GM04503 (cell line): Measurements from ENCODE around the gene CD4.

ENCODE experiments used
- DNase-seq: peaks from one replicate; pipeline ENCODE4 v3.0.0-alpha.2; 2012; ENCODE audit warnings: low read depth

CD4 gene

DNA sequence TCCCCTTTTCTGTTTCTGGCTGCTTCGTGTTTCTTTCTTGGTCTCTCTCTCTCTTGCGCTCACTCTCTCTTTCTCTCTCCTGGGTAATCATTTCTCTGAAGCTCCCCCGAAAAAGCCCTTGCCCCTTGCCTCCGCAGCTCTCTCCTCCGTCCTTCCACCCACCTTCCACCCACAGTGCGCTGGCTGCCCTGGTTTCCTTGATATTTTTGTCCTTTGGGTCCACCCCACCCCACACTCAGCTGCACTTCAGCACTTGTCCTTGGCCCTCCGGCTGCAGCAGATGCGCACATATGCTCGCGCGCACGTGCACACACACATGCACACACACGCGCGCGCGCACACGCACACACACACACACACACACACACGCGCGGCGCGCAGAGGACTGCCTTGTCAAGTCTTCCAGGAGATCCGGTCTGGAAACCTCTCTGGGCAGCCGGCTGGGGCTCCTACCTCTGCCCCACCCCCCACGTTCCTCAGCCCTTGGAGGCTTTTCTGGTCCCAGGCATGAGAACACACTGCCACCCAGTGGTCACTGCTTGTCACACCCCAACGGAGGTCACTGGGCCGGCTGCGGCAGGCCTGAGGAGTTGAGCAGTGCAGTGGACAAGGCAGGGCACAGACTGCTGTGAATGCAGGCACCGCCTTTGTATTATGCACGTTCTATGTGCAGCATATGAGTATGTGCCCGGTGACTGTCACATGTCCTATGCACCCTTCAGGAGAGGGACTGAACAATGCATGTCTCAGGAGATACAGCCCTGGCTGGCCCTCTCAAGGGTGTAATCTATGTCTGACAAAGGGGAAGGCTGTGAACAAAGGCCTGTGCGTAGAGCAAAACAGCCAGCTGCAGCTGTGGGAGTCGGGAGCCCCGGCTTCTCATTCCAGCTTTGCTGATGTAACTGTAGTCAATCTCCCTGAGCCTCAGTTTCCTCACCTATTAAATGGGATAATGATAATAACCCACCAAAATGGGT is 10.5 kb upstream of the CD4 start:
- DNase-seq = peak; percentile 53

DNA sequence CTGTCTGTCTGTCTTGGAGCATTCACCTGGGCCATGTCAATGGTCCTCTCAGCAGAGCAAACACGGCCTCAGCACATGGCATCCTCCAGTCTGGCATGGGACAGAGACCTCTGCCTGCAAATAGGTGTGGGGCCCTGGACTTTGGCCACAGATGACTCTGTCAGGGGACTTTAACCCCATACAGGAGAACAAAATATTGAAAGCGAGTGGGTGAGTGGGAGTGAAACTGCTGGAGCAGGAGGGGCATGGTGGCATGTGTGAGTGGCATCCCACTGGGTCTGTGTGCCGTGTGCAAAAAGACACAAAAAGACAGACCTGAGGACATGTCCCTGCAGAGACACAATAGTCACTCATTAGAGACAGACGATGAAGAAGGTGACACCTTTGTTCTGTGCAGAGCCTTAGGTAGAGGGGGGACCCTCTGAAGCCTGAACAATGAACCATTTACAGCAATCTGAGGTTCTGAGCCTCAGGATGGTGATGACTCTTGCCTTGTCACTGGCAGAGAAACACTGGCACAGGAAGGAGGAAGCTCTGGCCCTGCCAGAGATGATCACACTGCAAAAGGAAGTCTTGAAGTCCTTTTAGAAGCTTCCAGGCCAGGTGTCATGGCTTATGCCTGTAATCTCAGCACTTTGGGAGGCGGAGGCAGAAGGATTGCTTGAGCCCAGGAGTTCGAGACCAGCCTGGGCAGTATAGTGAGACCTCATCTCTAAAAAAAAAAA is 9.5 kb upstream of the CD4 start:
- DNase-seq = no peak

DNA sequence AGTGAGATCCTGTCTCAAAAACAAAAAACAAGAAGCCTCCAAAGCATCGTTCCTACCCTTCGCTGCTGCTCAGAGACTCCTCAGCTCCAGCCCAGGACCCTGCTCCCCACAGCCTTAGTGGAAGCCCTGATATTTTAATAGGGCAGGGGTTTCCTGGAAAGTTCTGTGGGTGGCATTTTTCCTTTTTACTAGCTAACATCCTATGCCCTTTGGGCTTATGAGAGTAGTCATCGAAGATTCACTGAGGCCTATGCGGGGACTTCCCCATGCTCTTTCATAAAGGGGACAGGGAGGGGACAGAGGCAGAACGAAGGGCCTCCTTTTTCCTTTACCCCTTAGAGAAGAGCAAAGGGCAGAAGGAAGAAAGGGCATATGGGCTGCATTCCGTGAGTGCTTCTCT is 8.8 kb upstream of the CD4 start:
- DNase-seq = no peak

DNA sequence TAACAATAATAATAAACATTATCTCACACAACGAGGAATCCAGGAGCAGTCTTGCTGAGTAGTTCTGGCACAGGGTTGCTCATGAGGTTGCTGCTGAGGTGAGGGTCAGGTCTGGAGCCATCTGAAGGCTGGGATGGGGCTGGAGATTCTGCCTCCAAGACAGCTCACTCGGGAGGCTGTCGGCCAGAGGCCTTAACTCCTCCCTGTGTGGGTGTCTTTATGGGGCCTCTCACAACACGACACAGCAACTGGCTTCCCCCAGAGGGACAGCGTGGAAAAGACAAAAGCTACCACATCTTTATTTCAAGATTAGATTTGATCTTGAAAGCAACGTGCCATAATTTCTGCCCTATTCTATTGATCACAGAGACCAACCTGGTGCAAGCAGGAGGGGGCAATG is 7.2 kb upstream of the CD4 start:
- no peak for DNase-seq

DNA sequence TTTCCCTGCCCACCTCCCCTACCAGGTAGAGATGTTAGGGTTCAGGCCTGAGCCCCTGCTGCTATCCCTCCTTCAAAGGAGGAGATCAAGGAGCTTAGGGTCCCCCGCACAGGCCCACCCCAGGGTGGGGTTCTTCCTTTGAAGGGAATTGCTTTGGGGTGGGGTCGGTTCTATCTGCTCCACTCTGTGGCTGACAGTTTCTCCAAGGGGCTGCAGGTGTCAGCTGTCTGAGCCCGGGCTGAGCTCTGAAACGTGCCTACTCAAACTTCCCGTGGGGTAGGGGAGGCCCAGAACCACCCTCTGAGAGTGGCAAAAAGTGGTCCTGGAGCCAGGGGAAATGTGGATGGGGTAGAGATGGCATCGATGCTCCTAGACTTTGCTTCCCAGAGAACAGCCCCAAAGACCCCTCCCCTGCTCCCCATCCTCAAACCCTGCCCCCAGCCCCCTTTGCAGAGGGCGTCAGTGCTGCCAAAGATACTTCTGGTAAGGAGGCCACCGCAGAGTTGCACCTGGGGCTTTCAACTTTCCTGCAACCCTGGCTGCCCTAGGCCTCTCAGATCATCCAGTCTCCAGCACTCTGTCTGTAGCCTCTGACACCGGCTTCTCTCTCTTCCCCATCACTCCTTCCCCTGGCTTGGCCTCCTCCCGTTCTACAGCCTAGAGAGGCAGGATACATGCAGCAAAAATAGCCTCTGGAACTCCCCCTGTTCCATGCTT is 6.3 kb upstream of the CD4 start:
- DNase-seq = no peak

DNA sequence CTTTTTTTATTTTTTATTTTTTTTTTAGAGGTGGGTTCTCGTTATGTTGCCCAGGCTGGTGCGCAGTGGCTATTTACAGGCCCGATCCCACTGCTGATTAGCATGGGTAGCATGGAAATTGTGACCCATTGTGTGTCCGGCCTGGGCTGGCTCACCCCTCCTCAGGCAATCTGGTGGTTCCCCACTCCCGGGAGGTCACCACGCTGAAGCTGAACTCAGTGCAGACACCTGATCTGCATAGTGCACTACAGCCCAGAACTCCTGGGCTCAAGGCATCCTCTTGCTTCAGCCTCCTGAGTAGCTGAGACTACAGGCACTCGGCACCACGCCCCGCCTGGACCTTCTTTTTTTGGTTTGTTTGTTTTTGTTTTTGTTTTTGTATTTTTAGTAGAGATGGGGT is 5.5 kb upstream of the CD4 start:
- DNase-seq = no peak

DNA sequence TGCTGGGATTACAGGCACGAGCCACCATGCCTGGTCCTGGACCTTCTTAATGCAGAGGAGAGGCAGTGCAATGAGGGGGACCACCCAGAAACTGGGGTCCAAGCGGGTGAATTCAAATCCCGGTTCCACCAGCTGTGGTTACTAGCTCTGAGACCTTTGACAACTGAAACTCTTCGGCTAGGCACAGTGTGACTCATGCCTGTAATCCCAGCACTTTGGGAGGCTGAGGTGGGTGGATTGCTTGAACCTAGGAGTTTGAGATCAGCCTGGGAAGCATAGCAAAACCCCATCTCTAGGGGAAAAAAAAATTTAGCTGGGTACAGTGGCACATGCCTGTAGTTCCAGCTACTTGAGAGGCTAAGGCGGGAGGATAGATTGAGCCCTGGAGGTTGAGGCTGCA is 5.0 kb upstream of the CD4 start:
- no peak for DNase-seq

DNA sequence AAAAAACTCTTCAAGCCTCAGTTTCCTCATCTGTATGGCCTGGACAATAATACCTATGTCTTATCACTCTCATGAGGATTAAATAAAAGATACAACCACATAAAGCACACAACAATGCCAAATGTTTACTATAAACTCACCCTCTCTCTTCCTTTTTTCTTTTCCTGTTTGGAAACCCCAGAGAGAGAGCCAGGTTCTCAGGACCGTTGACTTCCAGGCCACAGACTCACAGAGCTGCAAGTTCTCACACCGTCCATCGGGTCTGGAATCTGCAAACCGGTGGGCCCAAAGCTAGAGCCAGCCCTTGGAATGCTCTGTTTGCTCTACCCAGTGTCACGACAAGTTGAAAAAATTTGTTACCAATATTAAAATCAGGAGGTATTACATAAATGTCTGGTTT is 4.6 kb upstream of the CD4 start:
- DNase-seq = no peak

DNA sequence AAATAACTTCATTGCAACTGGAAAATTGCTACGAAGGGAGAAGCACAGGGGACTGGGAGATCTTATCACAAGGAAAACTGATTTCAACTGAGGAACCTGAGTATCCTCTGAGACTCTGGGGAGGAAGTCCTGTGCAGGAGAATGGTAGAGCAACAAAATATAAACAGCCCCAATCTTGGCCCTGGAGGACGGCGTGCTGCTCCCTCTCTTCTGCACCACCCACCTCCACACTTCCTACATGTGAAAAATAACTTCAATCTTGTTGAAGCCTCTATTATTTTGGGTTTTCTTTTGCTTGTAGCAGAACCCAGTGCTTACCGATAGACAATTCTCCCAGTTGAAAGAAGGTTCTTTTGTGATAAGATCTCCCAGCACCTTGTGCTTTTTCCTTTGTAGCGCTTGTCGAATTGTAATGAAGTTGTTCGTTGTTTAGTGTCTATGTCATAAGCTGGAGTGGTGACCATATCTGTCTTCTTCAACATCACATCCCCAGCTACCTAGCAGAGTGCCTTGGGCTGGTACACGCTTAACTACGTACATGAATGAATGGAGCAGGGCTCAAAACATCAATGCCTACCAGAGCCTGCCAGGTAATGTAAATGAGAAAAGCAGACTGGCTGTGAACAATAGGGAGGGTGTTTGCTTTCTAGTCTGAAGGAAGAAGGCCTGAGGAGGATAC is 2.8 kb upstream of the CD4 start:
- DNase-seq = no peak

DNA sequence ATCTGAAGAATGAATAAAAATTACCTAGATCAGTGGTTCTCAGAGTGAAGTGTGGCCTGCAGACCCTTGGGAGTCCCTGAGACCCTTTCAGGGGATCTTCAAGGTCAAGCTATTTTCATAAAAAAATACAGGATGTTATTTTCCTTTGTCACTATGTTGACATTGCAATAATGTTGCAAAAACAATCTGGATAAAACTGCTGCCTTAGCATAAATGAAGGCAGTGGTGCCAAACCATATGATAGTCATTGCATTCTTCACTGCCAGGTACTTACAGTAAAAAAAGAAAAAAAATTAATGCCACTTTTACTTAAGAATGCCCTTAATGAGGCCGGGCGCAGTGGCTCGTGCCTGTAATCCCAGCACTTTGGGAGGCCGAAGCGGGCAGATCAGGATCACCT is 2.0 kb upstream of the CD4 start:
- no peak for DNase-seq

DNA sequence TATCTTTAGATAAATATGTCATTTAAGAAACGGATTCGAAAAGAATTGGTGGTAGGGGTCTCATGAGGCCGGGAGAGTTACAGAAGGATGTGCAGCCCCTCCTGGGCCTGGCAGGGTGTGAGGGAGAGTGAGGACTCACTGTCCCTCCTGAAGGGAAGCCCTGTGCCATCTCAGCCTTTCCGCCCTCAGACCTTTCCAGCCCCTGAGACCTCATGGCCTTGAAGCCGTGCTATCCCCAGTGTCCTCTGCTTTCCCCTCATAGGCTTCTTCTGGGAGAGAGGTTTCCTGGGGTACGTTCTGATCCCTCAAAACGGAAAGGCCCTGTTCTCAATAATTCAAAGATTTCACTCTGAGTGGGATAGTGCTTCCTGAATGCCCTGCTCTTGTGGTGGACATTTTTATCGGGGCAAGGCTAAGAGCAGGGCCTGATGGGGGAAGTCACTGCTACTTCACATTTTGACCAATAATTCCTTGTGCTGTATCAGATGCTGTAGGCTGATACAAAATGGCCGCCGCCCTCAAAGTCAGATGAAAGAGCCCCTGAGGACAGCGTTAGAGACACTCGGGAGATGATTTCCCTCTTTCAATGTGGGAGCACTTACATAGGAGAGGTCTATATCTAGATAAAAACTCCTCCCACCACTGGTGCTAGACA is 1.3 kb downstream of the CD4 start:
- no peak for DNase-seq

DNA sequence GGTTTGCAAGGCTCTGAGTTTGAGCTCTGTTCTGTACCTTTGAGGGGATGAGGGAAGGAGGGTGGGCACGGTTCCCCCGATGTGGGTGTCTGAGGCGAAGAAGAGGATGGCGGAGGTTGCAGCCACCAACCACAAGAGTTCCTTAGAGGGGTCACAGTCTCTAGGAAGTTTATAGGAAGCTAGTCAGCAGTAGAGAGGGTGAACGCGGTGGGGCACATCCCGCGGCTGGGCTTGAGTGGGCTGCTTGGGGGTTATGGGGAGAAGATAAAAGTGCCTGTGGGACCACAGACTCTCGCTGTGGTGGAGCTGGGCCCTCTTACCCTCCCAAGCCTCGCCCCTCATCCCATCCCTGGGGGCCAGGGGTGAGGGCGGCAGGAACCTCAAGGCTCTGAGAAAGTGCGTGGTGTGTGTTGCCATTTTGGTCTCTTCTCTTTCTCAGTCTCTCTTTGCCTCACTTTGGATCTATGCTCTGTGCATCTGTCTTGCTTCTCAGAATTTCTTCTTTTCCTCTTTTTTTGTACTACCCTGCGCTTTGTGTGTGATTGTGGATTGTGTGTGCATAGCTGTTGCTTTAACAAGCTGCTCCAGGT is 2.7 kb downstream of the CD4 start:
- DNase-seq = no peak

DNA sequence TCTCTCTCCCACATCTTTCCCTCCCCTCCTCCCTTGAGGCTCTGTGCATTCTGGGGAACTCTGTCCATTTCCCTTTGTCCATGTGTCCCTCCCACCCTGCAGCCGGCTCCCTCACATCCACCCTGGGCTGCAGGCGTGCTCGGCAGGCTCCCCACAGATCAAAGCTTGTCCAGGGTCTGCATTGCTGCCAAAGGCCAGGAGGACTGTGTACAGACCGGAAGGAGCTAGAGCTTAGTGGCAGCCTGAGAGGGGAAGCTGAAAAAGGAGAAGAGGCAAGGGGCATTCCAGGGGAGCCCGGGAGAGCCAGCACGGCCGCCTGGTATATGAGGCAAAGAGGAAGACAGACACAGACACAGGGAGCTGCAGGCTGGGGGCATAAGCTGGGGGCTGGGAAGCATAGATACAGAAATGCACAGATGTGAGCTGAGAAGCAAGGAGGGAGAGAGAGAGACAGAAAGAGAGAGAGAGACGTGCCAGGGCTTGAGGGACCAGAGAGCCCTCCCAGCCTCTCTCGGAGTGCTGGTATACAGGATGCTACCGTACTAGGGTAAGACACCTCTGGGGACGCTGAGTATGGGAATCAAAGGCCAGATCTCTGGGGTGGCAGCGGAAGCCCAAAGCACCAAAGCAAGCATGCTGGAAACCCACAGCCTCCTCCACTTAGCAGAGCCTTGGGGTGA is 3.3 kb downstream of the CD4 start:
- no peak for DNase-seq

DNA sequence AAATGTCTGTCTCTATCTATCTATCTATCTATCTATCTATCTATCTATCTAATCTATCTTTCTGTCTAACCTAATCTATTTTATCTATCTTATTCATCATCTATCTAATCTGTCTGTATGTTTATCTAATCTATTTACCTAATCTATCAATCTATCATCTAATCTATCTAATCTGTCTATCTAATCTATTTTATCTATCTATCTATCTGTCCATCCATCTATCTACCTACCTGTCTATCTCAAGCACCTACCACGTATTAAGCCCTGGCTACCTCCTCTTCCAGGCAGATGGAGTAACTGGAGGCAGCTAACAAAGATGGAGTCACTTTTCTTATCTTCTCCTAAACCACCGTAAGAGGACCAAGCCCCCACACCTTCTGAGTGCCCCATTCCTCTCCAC is 5.8 kb downstream of the CD4 start:
- no peak for DNase-seq

DNA sequence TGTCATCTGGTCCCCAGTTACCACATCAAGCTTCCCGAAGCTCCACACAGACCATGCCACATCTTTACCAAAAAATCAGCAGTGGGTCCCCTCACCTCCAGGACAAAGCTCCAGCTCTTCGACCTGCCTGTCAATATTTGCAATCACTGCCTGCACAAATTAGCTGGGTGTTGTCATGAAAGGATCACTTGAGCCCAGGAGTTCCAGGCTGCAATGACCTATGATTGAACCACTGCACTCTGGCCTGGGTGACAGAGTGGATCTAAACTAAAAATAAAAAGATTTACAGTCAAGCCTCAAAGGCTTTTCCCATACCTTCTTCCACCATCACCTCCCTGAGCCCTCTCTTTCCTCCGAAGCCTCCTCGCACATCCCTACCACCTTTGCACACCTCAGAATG is 7.2 kb downstream of the CD4 start:
- no peak for DNase-seq

DNA sequence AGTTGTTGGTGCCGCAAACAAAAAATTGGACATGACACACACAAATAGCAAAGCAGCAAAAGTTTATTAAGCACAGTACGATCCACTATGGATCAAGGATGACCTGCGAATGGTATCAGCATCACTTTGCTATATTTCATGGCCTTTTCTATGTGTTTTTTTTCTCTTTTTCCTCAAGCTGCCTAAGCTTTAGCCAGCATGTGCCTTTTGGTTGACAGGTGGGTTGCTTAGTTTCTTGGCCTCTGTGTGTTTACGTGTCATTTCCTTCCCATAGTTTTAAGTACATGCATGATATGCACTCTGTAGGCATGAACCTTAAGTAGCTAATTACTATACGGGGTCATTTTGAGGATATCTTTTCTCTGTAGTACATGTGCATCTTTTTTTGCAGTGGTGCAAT is 9.8 kb downstream of the CD4 start:
- DNase-seq = no peak

DNA sequence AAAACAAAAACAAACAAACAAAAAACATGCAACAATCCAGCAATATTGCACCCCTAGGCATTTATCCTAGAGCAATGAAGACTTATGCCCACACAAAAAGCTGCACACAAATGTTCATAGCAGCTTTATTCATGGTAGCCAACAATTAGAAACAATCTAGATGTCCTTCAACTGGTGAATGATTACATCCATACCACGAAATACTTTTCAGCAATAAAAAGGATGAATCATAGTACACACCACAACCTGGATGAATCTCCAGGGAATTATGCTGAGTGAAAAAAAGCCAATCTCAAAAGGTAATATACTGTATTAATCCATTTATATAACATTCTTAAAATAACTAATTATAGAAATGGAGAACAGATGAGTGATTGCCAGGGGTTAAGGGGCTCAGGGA is 17.8 kb downstream of the CD4 start:
- DNase-seq = no peak

DNA sequence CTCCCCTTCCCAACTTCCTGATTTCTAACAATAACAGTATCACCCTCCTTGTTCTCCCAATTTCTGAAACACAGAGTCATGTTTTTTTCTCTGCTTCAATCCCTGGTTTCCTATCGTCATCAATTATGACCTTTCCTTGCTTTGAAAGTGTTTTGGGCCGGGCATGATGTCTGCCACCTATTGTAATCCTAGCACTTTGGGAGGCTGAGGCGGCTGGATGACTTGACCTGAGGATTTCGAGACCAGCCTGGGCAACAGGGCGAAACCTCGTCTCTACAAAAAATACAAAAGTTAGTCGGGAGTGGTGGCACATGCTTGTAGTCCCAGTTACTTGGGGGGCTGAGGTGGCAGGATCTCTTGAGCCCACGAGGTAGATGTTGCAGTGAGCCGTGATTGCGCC is 19.7 kb downstream of the CD4 start:
- DNase-seq = no peak

DNA sequence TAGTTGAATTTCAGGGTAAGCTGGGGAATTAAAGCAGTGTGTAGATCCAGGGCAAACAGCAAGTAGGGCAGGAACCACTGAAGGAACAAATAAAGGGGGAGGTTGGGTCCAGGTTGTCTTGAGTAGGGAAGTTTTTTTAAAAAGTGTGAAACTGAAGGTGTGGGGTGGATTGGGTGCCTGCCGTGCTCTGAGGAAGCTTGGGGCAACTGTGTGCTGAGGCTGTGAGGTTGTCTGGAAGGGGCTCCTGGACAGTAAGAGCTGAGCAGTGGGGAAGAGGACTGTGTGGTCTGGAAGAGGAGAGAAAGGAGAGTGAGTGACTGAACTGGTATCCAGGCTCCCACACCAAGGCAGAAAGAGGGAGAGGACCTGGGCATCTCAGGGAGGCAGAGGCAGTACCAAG is 21.4 kb downstream of the CD4 start:
- no peak for DNase-seq

DNA sequence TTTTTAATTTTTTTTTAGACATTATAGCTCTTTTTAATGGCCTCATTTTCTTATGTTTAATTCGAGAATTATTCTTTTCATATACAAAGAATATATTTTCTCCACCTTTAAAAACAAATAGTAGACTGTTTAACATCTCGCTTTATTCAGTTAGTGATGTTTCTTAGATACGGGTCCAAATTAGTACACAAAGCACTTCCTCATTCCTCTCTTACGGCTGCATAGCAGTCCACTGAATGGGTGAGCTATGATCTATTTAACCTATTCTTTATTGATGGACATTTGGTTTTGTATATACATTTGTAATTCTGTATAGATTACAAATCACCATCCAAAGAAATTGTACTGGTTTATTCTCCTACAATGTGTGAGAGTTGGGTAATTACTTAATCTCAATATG is 24.0 kb downstream of the CD4 start:
- no peak for DNase-seq

DNA sequence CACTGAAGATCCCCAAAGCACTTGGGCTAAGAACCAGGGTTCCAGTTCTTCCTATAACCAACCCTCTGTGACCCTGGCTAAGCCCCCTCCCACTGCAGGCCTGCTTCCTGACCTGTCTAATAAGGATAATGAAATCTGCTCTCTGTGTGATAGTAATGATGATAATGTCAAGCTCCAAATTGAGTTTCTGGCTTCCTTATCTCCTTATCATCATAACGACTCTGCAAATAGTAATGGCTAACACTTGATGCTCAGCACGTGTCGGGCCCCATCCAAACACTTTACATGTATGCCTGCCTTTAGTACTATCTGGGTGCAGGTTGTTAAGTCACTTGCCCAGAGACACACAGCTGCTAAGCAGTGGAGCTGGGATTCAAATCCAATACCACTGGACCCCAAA is 27.3 kb downstream of the CD4 start:
- no peak for DNase-seq
